DMS 273 (cell line): Measurements from ENCODE around the gene NT5M.
"Not testable (repeated sequence)": the region's sequence is repeated elsewhere in the genome, so short reads cannot be mapped to it uniquely, and the experiment has no call there.

Experiments used
- DNase-seq: peaks from one replicate; lab custom pipeline; 2025; ENCODE audit not compliant: unreplicated experiment; lab: John Stamatoyannopoulos, UW

Gene NT5M

GRCh38 chr17:17303010-17303846 is at the start of gene NT5M:
TSS of gene NT5M (plus strand) at chr17:17303373. CDS start at chr17:17303551, 178 bp downstream.
- DNase-seq, result peak; percentile 92

GRCh38 chr17:17253406-17253805 is 49.8 kb upstream of the NT5M start:
- DNase-seq, result no peak

GRCh38 chr17:17254036-17254435 is 49.1 kb upstream of the NT5M start:
- DNase-seq, result no peak

- DNase-seq, result not testable (repeated sequence)
Measured at GRCh38 chr17:17255689-17256088, 47.5 kb upstream of the NT5M start.

- no peak for DNase-seq
Measured at GRCh38 chr17:17256316-17256715, 46.9 kb upstream of the NT5M start.

- no peak for DNase-seq
Measured at GRCh38 chr17:17258011-17258410, 45.2 kb upstream of the NT5M start.

- no peak for DNase-seq
Measured at GRCh38 chr17:17258998-17259397, 44.2 kb upstream of the NT5M start.

- no peak for DNase-seq
Measured at GRCh38 chr17:17264430-17264829, 38.7 kb upstream of the NT5M start.

GRCh38 chr17:17269926-17270773 is 33.0 kb upstream of the NT5M start:
- no peak for DNase-seq

GRCh38 chr17:17275971-17276370 is 27.2 kb upstream of the NT5M start:
- DNase-seq, result no peak

GRCh38 chr17:17277431-17277830 is 25.7 kb upstream of the NT5M start:
- not testable (repeated sequence) for DNase-seq

GRCh38 chr17:17279316-17279715 is 23.9 kb upstream of the NT5M start:
- DNase-seq, result no peak

GRCh38 chr17:17280613-17281549 is 22.3 kb upstream of the NT5M start, which contains the start of gene COPS3:
TSS of gene COPS3 (minus strand) at chr17:17281246. CDS start at chr17:17281186, 60 bp downstream.
- DNase-seq, result peak; percentile 98

- DNase-seq, result no peak
Measured at GRCh38 chr17:17285951-17286350, 17.2 kb upstream of the NT5M start.

GRCh38 chr17:17289086-17289485 is 14.1 kb upstream of the NT5M start:
- DNase-seq, result no peak

GRCh38 chr17:17289701-17290100 is 13.5 kb upstream of the NT5M start:
- DNase-seq, result no peak

- no peak for DNase-seq
Measured at GRCh38 chr17:17295141-17295540, 8.0 kb upstream of the NT5M start.

- DNase-seq, result peak; percentile 61
Measured at GRCh38 chr17:17297217-17297616, 6.0 kb upstream of the NT5M start.

- no peak for DNase-seq
Measured at GRCh38 chr17:17298108-17298507, 5.1 kb upstream of the NT5M start.

GRCh38 chr17:17300624-17301568 is 2.3 kb upstream of the NT5M start:
- DNase-seq, result peak; percentile 20
